ENCODE data around the gene KRT76. TPM values are rescaled to one million over a fixed set of nuclear protein-coding genes. Genes with fewer than 3 reads are reported as not detected.
"Not testable (repeated sequence)": the region's sequence is repeated elsewhere in the genome, so short reads cannot be mapped to it uniquely, and the experiment has no call there.

The KRT76 gene
- polyA plus RNA-seq, 4 donors = not detected

DNA sequence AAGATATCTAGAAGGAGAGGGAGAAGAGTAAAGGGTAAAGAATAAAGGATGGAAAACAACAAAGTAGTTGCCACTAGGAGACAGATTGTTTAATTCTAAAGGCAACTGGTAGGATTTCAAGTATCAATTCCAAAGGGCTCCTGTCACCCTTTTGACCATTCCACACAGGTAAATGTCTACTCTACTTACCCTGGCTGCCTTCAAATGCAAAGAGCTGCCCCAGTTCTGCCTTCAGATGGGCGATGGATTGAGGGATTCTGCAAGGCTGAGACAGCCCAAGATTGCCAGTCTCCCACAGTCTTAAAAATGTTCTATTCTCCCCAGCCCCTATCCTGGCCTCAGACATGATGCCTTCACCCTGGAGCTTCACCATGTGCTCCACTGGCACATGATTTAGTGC, 11.4 kb downstream of the KRT76 start:
- DNase-seq (ENCODE audit: low read depth in 4 of 4, low spot score in 3 of 4) = no peak

DNA sequence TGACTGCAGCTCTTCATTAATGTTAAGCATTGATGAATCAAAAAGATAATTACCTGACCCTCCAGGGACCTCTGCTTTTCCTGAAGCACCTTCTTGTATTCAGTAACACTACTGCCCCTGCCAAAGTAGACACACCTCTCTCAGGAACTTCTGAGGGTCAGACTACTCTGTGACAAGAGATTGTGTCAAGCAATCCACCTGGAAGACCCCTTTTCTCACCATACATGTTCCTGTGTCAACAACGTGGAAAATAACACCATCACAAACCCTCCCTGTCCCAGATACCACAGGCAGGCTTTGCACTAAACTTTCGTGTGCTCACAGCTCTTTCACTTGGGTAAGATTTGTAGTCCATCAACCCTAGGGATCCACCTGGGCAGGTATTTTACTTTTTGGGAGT, 13.2 kb downstream of the KRT76 start:
- DNase-seq (ENCODE audit: low read depth in 4 of 4, low spot score in 3 of 4) = no peak

DNA sequence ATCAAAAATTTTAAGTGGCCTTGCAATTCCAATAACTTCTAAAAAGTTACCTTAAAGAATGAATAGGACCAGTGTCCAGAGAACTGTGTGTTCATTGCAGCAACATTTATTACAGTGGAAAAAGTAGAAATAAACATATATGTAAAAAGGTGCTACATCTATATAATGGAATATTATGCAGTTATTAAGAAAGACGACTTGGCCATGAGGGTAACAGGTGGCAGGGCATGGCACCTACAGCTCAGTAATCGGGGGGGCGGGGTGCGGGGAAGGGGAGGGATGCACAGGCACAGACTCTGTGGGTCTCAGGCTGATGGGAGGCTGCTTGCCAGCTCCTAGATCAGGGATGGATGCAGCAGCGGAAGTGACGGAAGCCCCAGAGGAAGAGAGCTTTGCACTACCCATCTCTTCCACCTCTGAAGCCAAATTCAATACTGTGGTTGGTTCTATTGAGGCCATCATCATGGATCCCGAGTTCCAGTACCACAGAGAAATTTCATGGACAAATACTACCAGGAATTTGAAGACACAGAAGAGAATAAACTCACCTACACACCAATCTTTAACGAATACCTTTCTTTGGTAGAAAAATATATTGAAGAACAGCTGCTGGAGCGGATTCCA, 14.0 kb downstream of the KRT76 start:
- DNase-seq (ENCODE audit: low read depth in 4 of 4, low spot score in 3 of 4) = no peak

DNA sequence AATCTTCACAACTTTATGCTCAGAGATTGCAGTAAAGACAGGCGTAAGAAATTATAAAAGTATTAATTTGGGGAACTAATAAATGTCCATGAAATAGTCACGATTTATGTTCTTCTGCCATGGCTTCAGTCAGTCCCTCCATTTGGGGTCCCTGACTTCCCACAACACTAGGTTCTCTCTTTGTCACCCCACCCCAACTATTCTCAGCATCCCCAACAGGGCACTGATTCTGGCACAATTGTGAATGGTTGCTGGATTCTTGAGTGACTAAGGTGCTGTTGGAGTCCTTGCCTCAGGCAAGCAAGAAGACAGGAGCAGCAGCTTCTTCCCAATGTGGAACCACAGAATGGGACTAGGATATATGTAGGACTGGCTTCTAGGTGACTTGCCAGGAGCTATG, 15.3 kb downstream of the KRT76 start:
- DNase-seq (ENCODE audit: low read depth in 4 of 4, low spot score in 3 of 4) = no peak

DNA sequence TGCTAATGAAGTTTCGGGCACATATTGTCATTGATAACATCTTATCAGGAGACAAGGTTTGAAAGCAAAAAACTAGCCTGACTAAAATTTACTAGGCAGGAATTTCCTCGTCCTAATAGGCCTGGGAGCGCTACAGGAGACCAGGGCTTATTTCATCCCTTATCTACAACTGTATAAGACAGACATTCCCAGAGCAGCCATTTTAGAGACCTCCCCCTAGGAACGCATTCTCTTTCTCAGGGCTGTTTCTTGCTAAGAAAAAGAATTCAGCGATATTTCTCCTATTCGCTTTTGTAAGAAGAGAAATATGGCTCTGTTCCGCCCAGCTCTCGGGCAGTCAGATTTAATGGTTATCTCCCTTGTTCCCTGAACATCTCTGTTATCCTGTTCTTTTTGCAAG, 15.9 kb downstream of the KRT76 start:
- DNase-seq (ENCODE audit: low read depth in 4 of 4, low spot score in 3 of 4) = not testable (repeated sequence)

DNA sequence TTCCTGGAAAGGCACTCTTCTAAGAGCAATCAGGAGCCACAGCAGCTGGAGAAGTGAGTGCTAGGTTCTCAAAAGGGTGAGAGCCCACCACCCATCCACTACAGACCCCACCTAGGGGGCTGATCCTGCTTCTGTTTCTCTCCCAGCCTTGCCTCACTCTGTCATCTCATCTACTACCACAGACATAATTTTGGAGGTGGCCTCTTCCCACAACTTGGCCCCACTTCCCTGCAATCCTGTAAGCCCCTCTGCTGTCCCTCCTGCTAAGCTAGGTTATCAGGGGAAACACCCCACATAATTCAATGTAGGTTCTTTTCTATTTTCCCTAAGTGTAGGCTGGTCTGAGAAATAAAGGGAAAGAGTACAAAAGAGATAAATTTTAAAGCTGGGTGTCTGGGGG, 16.5 kb downstream of the KRT76 start:
- no peak for DNase-seq (ENCODE audit: low read depth in 4 of 4, low spot score in 3 of 4)

DNA sequence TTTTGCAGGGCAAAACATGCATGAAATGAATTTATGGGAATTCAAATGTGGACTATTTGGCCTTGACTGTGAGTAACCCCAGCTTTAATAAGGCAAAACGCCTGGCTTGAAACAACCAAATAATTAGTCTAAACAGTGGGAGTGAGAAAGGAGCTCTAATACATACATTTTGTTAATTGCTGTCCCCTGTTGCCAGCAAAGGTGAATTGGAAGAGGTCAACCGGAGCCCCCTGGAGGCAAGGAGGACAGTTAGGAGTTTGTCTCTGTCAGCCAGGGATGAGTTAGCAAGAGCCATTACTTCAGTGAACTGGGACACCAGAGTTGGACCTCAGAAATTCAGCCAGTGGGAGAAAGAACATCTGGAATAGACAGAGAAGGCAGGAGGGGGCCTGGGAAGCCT, 17.4 kb downstream of the KRT76 start:
- no peak for DNase-seq (ENCODE audit: low read depth in 4 of 4, low spot score in 3 of 4)

DNA sequence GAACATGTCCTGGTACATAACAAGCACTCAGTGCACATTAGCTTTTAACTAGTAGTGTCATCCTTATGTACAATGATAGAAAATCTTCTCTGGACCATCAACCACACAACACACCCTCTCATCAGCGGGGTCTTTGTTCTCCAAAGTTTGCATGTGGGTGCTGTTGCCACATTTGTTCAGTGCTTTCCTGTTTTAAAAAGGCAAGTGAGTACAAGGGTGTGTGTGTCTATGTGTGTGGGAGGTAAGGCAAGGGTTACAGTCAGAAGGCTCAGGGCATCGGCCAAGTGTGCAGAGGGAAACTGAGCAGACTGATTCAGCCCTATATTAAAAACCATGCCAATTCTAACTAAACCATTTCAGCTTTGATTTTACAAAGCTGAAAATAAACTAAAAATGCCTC, 17.9 kb downstream of the KRT76 start:
- DNase-seq (ENCODE audit: low read depth in 4 of 4, low spot score in 3 of 4) = no peak

DNA sequence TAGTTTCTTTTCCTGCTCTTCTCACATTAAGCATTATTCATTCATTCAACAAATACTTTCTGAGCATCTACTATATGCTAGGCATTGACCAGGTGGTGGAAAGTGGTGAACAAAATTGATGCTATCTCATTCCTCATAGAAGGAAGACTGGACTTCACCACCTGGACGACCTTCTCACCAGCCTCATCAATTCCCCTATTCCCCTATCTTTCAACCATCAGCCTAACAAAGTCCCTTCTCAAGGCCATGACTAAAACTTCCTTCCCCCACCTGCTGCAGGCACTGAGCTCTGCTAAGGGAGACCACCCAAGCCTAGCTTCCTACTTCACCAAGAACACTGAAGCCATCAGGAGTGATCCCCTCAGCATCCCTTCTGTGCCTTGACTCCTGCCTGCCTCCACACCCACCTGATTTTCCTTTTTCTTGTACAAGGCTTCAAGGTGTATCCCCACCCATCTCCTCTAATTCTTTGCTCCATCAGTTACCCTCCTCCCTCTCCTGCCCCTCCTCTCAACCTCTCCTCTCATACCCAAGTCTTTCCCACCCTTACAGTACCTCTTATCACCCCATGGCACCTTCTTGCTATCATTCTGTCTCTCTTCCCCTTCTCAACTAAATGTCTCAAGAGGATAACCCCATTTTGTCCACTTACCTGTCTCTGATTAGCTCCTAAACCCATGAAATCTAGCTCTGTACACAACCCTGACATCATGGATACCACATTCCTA, 19.5 kb downstream of the KRT76 start:
- no peak for DNase-seq (ENCODE audit: low read depth in 4 of 4, low spot score in 3 of 4)

DNA sequence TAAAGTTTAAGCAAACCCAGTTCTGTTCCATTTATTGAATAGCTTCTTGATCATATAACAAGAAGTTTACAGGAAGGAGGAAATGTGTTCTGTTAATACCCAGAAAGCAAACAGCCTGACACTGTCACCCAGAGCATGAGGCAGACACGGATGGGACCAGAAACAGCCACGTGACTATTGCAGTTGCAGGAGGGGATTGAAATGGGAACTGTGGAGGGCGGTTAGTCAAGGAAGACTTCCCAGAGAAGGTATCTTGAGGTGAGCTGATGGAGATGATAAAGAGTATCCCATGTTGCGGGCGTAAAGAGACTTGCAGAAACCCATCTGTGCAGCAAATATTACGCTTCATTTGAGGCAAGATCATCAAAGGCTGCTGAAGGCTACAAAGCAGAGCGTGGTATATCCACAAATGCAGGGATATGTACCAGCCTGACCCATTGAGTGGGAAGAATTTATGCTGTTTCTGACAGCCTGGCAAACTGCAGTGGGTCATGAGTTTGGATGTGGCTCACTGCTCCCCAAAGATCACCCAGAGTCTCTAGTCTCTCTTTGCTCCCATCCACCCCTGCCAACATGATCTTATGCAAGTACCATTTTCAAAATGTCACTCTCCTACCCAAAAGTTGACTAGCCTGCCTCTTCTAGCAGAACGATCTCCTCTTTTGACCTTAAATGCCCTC, 20.7 kb downstream of the KRT76 start:
- DNase-seq (ENCODE audit: low read depth in 4 of 4, low spot score in 3 of 4) = no peak

DNA sequence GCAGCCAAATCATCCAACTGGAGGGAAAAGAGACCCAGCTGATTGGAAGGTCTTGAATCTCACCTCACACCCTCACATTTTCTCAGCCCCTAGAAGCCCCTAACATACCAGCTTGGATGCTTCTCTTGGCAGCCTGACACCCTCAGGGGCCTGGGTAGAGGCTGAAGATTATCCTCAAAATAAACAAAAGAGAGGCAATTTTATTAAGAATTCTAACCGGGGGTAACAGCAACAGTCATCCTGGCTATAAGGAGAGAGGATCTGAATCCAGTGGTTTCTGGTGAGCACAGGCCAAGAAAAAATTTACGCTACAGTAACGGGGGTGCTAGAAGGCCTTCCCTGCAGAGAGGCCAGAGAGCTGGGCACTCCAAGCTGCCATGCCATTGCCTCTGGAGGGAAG, 21.6 kb downstream of the KRT76 start:
- no peak for DNase-seq (ENCODE audit: low read depth in 4 of 4, low spot score in 3 of 4)

DNA sequence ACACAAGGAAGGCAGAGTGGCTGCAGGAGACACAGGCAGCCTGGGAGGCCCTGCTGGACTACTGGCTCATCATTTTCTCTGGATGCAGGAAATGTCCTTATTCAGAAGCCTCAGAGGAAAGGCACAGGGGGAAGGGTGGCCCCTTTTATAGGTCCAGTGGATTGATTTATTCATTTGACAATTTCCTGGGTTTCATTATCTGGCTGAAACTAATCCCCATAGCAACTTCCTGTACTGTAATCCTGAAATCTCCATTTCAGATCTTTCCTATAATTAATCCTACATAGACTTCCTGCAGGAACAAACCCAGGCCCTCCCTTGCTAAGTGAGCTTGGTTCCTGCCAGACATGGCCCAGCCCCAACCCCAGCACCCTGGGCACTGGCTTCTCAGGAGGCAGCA, 23.0 kb downstream of the KRT76 start:
- no peak for DNase-seq (ENCODE audit: low read depth in 4 of 4, low spot score in 3 of 4)

DNA sequence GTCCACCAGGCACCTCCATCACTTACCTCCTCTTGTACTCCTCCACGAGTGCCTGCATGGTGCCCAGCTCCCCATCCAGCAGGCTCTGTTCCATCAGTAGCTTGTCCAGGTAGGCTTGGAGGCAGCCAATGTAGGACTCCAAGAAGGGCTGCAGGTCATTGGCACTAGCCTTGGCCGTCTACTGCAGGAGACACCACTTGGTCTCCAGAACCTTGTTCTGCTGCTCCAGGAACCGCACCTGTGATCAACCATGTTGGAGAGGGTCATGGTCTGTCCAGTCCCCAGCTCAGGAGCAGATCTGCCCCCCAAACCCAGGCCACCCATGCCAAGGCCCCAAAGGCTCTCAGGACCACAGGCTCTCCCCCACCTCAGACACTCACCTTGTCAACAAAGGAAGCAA, 23.9 kb downstream of the KRT76 start:
- no peak for DNase-seq (ENCODE audit: low read depth in 4 of 4, low spot score in 3 of 4)

DNA sequence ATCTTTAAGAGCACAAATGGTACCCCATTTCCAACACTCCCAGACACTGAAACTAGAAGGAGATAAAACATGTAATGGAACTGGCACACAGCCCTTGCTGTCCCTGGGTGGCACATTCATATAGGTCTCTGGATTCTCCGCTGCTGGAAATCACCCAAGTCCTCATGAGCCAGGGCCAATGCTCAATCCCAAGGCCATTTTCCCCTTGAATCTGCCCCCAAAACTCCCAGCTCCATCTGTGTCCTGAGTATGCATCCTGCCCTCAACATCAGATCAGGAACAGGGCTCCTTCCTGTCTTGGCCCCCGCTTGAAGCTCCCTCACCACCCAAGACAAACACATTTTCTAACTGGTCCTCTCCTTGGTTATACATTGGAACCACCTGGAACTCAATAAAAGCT, 24.6 kb downstream of the KRT76 start:
- DNase-seq (ENCODE audit: low read depth in 4 of 4, low spot score in 3 of 4) = no peak

DNA sequence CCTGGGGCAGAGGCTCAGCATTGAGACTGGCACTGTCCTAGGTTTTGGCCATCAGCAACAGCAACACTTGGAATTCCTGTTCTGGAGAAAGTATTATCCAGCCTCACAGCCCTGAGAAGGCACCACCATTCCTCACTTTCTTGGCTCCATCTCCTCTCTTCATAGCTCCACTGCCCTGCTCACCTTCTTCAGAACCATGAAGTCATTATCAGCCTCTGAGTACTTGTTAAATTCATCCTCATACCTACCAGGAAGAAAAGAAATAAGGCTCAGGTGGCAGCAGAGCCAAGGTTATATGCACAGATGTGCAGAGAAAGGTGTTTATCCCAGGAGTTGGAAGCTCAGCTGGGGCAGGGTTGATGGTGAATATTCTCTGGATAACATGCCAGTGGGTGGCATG, 25.4 kb downstream of the KRT76 start:
- no peak for DNase-seq (ENCODE audit: low read depth in 4 of 4, low spot score in 3 of 4)

DNA sequence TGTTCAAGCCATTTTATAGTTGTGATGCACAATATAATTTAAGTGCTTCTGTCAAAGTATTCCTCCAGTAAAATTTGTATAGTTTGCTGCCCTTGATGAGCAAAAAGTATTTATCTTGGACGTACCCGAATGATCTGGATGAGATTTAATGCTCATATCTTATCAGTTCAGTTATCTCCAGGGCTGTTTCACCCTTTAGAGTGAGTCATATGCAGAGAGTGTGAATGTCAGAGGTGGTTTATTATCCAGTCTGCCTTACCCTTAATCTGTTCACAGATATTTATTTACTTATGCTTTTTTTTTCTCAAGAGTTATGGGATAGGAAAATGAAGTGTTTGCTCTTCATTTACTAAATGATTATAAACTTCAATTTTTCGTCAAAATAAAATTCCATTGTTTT, 26.6 kb downstream of the KRT76 start:
- not testable (repeated sequence) for DNase-seq (ENCODE audit: low read depth in 4 of 4, low spot score in 3 of 4)

DNA sequence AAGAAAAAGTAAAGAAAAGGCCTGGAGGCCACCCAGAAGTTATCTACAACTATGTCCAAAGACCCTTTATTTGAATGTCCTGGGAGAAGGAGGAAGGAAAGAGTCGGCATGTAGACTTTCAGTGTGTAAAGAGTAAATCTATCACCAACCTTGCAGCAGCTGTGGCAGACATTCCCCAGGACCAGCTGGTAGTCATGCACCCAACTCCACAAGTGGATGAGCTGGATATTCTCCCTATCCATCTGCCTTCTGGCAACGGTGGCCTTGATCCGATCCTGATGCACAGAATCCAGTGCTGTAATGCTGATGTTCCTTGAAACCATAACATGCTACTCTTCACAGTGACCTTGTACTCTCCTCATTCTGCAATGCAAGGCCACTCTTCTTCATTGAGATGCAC, 27.3 kb downstream of the KRT76 start:
- no peak for DNase-seq (ENCODE audit: low read depth in 4 of 4, low spot score in 3 of 4)

DNA sequence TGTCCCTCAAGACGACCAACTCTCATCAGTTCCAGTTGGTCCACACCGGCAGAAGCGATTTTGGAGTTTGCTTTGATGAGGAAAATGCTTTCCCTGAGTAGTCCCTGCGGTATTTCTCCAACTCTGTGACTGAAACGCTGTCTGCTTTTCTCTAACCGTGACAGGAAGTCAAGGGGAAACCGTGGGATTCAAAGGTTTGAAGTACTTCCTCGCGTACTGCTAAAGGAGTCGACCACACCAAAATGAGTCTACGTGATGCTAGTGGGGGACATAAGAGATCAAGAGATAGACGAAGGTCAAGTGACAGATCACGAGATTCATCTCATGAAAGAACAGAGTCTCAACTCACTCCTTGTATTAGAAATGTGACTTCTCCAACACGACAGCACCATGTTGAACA, 28.6 kb downstream of the KRT76 start:
- no peak for DNase-seq (ENCODE audit: low read depth in 4 of 4, low spot score in 3 of 4)

DNA sequence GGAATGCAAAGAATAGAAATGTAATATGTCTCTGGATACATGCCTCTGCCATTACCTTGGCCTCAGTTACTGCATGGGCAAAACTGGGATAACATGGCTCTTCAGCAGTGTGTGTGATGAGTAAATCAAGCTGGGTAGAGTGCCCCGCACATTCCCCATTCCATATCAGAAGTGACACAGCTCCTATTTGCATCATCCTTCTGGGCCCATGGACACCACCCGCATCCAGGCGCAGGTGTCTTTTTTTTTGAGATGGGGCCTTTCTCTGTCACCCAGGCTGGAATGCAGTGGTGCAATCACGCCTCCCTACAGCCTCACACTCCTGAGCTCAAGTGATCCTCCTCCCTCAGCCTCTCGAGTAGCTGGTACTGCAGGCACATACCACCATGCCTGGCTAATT, 31.6 kb downstream of the KRT76 start:
- DNase-seq (ENCODE audit: low read depth in 4 of 4, low spot score in 3 of 4) = no peak

DNA sequence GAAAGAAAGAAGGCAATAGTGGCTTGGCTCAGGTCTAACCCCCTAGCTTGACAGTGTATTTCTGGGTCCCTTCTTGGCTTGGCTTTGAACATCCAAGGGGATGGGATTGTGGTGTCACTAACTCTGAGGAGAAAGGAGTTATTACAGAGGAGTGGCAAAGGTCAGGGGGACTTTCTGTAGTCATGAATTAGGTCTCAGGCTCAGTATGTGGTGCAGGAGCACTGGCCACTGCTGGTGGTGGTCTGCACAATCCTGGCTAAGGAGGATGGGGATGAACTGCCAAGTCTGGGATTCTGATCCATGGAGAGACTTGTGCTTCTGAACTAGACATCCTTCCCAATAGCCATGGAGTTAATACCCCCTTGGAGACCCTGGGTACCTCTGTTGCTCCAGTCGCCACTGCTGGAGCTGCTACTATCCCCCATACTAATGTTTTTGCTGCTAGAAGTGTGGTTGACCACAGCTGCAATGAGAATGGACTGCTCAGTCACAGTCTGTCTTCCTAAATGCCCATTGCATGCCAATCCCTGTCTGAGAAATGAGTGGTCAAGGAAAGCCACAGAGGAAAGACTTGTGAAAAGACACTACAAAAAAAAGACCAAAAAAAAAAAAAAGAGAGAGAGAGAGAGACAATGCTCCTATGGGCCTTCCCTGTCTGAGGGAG, 32.5 kb downstream of the KRT76 start:
- DNase-seq (ENCODE audit: low read depth in 4 of 4, low spot score in 3 of 4) = no peak

DNA sequence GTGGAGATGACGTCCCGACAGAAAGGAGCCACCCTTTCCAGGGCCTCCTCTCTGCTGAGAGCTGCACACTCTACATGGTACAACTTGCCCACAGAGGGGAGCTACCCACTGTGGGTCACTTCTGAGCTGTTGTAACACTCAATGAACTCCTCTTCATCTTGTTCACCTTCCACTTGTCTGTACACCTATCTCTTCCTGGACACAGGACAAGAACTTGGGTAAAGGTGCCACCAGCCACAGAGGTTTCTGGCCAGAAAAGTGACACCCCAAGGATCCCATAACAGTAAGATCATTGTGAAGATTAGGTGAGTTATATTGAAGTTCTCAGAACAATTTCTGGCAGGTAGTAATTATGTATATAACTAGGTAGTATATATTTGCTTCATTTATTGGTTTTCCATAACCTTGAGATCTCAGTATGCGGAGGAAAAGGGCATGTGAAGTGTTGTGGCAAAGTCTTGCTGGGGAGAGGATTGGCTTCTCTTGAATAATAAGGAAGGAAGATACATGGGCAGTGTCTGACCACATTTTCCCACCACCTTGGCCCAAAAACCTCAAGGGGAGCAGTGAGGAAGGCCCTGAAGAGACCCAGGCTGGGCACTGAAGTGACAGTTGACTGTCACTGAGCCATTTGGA, 34.2 kb downstream of the KRT76 start:
- DNase-seq (ENCODE audit: low read depth in 4 of 4, low spot score in 3 of 4) = no peak
